ENCODE data around the gene ZGLP1. TPM values are rescaled to one million over a fixed set of nuclear protein-coding genes. Genes with fewer than 3 reads are reported as not detected.

ZGLP1 gene
- total RNA-seq, 1 experiment from 2014 or later, result 5.0 TPM

DNA sequence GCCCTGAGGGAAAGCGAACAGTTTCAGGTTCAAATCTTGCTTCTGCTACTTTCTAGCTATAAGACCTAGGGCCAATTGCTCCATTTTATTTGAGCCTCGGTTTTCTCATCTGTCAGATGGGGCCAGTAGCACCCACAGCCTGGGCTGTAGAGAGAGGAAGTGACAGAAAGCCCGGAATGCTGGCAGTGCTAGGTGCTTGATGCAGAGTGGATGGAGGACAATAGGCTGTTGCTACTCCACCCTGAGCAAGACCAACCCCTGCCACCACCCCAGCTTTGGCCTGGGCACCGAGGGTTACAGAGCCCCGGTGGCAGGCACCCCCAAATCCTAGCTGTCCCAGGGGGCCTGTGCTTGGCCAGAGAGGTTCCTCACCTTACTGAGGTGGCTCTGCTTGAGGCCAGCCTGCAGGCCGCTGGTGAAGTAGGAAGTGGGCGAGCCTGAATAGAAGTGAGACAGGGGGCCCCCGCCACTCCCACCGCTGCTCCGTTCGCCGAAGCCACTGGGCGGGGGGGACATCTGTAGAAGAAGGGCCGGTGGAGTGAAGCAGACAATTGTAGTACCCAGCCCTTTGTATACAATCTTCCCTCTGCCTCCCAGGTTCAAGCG, 8.3 kb upstream of the ZGLP1 start:
- ChIA-PET POLR2A (interaction anchor here (1.2 kb wide), 1 partner anchor 29 kb away, joined by 3 read pairs; no protein-coding TSS in a partner anchor), RAD21 (ENCODE audit: low non-redundant PET in 1 of 2, low total read pairs in 2 of 2, uncharacterized antibody in 2 of 2, unreplicated experiment in 2 of 2) (no interaction called here), CTCF (no interaction called here)
- Histone ChIP-seq H3K4me3 (replicated peaks in 1 of 2; ENCODE audit: low read depth in 1 of 2, low read length in 2 of 2) (no peak overlapping the region), H3K36me3 (ENCODE audit: control insufficient read depth in 1 of 2, insufficient read depth in 2 of 2, low read length in 2 of 2) (peaks cover 12 to 24% of the 10 kb centered on the region in 2 experiments; a peak in 3 of 4 replicates), H3K9me3 (ENCODE audit: control insufficient read depth in 1 of 2, insufficient read depth in 1 of 2, low read depth in 1 of 2, low read length in 2 of 2) (no peaks in the 10 kb centered on the region), H3K9me2 (ENCODE audit: insufficient read depth) (no peaks in the 10 kb centered on the region), H2AFZ (ENCODE audit: low read depth, low read length, poor library complexity, severe bottlenecking) (no peak overlapping the region), H3K4me2 (ENCODE audit: low read length) (no peak overlapping the region), H3K27ac (ENCODE audit: low read depth, low read length) (no peak overlapping the region), H3K27me3 (ENCODE audit: insufficient read depth, low read length) (no peaks in the 10 kb centered on the region), H4K20me1 (ENCODE audit: insufficient read depth) (no peaks in the 10 kb centered on the region), H3K4me1 (ENCODE audit: control insufficient read depth in 1 of 2, insufficient read depth in 2 of 2, low read length in 2 of 2) (peaks cover 4 to 21% of the 10 kb centered on the region in 2 experiments; a peak in 3 of 4 replicates), H3K79me2 (ENCODE audit: insufficient read depth, low read length) (0 out of 2 replicates have a peak, but pooled peaks cover 4% of the 10 kb centered on the region), H3K9ac (ENCODE audit: low read length) (no peak overlapping the region)
- TF ChIP-seq MAX (IDR thresholded peaks at IDR 0.05) (no peak), YY1 (IDR thresholded peaks at IDR 0.05; ENCODE audit: extremely low read depth, insufficient replicate concordance, low read depth, low read length) (no peak), SRF (IDR thresholded peaks at IDR 0.05; ENCODE audit: low read depth) (no peak), ZNF274 (IDR thresholded peaks at IDR 0.05; ENCODE audit: low read depth, low read length) (no peak), ELF1 (IDR thresholded peaks at IDR 0.05; ENCODE audit: borderline replicate concordance, low read depth) (no peak), FOSL1 (IDR thresholded peaks at IDR 0.05; ENCODE audit: low read depth) (no peak), CEBPB (IDR thresholded peaks at IDR 0.05; ENCODE audit: low read depth) (no peak), SIN3A (IDR thresholded peaks at IDR 0.05; ENCODE audit: low read depth) (no peak), EGR1 (IDR thresholded peaks at IDR 0.05; ENCODE audit: low read depth) (no peak), EZH2phosphoT487 (IDR thresholded peaks at IDR 0.05; ENCODE audit: borderline replicate concordance) (no peak), RAD21 (IDR thresholded peaks at IDR 0.05; ENCODE audit: low read depth) (no peak), CBX3 (IDR thresholded peaks at IDR 0.05; ENCODE audit: low read depth) (no peak), EZH2 (IDR thresholded peaks at IDR 0.05) (no peak), POLR2A (IDR thresholded peaks at IDR 0.05; ENCODE audit: borderline replicate concordance, extremely low read depth, insufficient read depth, insufficient read length) (no peak), ZFX (IDR thresholded peaks at IDR 0.05) (no peak), ZBTB33 (IDR thresholded peaks at IDR 0.05; ENCODE audit: extremely low read depth, insufficient replicate concordance, low read length) (no peak), TCF7L2 (IDR thresholded peaks at IDR 0.05; ENCODE audit: borderline replicate concordance, extremely low read depth, insufficient read depth, insufficient read length) (no peak), JUND (IDR thresholded peaks at IDR 0.05) (no peak)
- TF ChIP-seq, protein P1, sequence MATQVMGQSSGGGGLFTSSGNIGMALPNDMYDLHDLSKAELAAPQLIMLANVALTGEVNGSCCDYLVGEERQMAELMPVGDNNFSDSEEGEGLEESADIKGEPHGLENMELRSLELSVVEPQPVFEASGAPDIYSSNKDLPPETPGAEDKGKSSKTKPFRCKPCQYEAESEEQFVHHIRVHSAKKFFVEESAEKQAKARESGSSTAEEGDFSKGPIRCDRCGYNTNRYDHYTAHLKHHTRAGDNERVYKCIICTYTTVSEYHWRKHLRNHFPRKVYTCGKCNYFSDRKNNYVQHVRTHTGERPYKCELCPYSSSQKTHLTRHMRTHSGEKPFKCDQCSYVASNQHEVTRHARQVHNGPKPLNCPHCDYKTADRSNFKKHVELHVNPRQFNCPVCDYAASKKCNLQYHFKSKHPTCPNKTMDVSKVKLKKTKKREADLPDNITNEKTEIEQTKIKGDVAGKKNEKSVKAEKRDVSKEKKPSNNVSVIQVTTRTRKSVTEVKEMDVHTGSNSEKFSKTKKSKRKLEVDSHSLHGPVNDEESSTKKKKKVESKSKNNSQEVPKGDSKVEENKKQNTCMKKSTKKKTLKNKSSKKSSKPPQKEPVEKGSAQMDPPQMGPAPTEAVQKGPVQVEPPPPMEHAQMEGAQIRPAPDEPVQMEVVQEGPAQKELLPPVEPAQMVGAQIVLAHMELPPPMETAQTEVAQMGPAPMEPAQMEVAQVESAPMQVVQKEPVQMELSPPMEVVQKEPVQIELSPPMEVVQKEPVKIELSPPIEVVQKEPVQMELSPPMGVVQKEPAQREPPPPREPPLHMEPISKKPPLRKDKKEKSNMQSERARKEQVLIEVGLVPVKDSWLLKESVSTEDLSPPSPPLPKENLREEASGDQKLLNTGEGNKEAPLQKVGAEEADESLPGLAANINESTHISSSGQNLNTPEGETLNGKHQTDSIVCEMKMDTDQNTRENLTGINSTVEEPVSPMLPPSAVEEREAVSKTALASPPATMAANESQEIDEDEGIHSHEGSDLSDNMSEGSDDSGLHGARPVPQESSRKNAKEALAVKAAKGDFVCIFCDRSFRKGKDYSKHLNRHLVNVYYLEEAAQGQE (IDR thresholded peaks at IDR 0.05; ENCODE audit: low read depth), result no peak
- TF ChIP-seq, protein P2, sequence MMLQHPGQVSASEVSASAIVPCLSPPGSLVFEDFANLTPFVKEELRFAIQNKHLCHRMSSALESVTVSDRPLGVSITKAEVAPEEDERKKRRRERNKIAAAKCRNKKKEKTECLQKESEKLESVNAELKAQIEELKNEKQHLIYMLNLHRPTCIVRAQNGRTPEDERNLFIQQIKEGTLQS (IDR thresholded peaks at IDR 0.05), result no peak
- DNase-seq (ENCODE audit: low read depth, low spot score) (no peak), ATAC-seq (no peak)
- intact Hi-C loops (cut with micrococcal nuclease), result no loop called here
- BruUV-seq (replicated peaks), result no TSS peak

All from HCT116 (cell line).